ENCODE measurements around the gene RTKN. TPM values are rescaled to one million over a fixed set of nuclear protein-coding genes. Genes with fewer than 3 reads are reported as not detected.

RTKN gene
- total and polyA plus RNA-seq, 9 of the 15 experiments (the other 6 are each of a cell fraction or from before 2014, with no cell fraction given) = 0.14 to 6.9 (median 3.6) TPM

- TF ChIP-seq CHD7 (IDR thresholded peaks at IDR 0.05; ENCODE audit: low read depth, low read length) (no peak), TOE1 (IDR thresholded peaks at IDR 0.05; ENCODE audit: borderline replicate concordance) (no peak), TOE1 (CRISPR knock-in tag; IDR thresholded peaks at IDR 0.05; ENCODE audit: borderline replicate concordance, low read depth) (no peak), GTF2E2 (tag; IDR thresholded peaks at IDR 0.05) (no peak), RBBP5 (IDR thresholded peaks at IDR 0.05; ENCODE audit: borderline replicate concordance, insufficient read depth, low read length, poor library complexity, severe bottlenecking) (no peak)
Observed at GRCh38 chr2:74413001-74413698, 28.6 kb downstream of the RTKN start (continued).

Data from K562 (cell line).